ENCODE measurements around the gene NDE1. TPM values are rescaled to one million over a fixed set of nuclear protein-coding genes. Genes with fewer than 3 reads are reported as not detected.

The NDE1 gene
- total and polyA plus RNA-seq, 2 of the 4 experiments (the other 2 are of a cell fraction) = 22.7 to 29.2 TPM

- TF ChIP-seq NFE2L2 (IDR thresholded peaks at IDR 0.05; ENCODE audit: low read depth, low read length) = no peak
Observed at GRCh38 chr16:15714393-15715172, 64.5 kb downstream of the NDE1 start (continued).

GRCh38 chr16:15715221-15715620 is 65.2 kb downstream of the NDE1 start:
- Histone ChIP-seq H2AK5ac (ENCODE audit: low read depth, low read length) (no peak overlapping the region), H2BK20ac (ENCODE audit: low read depth, low read length) (no peak overlapping the region), H4K5ac (ENCODE audit: low read depth, low read length) (no peak overlapping the region), H3K4me3 (ENCODE audit: insufficient read depth, low read depth, low read length) (no peak overlapping the region), H2BK15ac (ENCODE audit: low read depth, low read length) (no peak overlapping the region), H3K23ac (ENCODE audit: low read depth, low read length) (no peak overlapping the region; the same call in 1 of the 2 replicates), H3K36me3 (ENCODE audit: control insufficient read depth, insufficient read depth, low read length) (peaks cover 9% of the 10 kb centered on the region; the same call in 1 of the 2 replicates), H3K9ac (ENCODE audit: low read depth, low read length) (no peak overlapping the region), H2BK120ac (ENCODE audit: low read depth, low read length) (no peak overlapping the region), H4K8ac (ENCODE audit: low read depth in 2 of 2, low read length in 2 of 2) (no peak overlapping the region), H2AK9ac (replicated peaks; ENCODE audit: low read depth, low read length, poor library complexity) (no peak overlapping the region), H3K27me3 (ENCODE audit: control insufficient read depth, insufficient read depth, low read length) (no peaks in the 10 kb centered on the region), H2BK5ac (ENCODE audit: low read depth, low read length, poor library complexity, severe bottlenecking) (no peak overlapping the region), H3K79me1 (ENCODE audit: low read depth in 1 of 2, low read length in 2 of 2) (no peaks in the 10 kb centered on the region; a peak in 1 of 4 replicates), H3K56ac (ENCODE audit: extremely low read depth, insufficient read depth, low read length) (no peak overlapping the region), H4K91ac (ENCODE audit: insufficient read depth, low read depth, low read length) (no peak overlapping the region), H4K20me1 (ENCODE audit: insufficient read depth, low read length) (no peaks in the 10 kb centered on the region; the same call in 1 of the 2 replicates), H2AFZ (replicated peaks; ENCODE audit: low read length, poor library complexity) (no peak overlapping the region), H3K14ac (replicated peaks; ENCODE audit: low read depth, low read length) (no peak overlapping the region), H3K4me1 (ENCODE audit: control insufficient read depth, insufficient read depth, low read length) (no peaks in the 10 kb centered on the region), H3K4ac (ENCODE audit: low read depth, low read length) (no peak overlapping the region), H3K27ac (ENCODE audit: insufficient read depth, low read length) (no peak overlapping the region), H3K18ac (ENCODE audit: low read depth, low read length) (no peak overlapping the region), H3K4me2 (ENCODE audit: low read depth, low read length) (no peak overlapping the region), H3K9me3 (ENCODE audit: control insufficient read depth, insufficient read depth, low read length) (no peaks in the 10 kb centered on the region), H3K9me1 (ENCODE audit: insufficient read depth, low read length) (peaks cover 4% of the 10 kb centered on the region; the same call in 1 of the 2 replicates)
- in situ Hi-C loops (cut with MboI; ENCODE audit: low sequenced_read_pairs) = no loop called here
- no TSS peak for BruUV-seq (replicated peaks)
- ChIA-PET CTCF (no interaction called here), POLR2A (ENCODE audit: unreplicated experiment) (no interaction called here)
- dilution Hi-C loops (cut with HindIII; ENCODE audit: low sequenced_read_pairs, unreplicated experiment) = no loop called here
- ATAC-seq (ENCODE audit: low read depth) (no peak), DNase-seq (no peak)
- intact Hi-C loops (cut with micrococcal nuclease) = no loop called here
- 83% methylated on average over 4 of the region's 5 CpGs; no CpG with 5 or more reads in 1 of the 2 experiments for WGBS, 2 experiments (ENCODE audit: extremely low coverage in 2 of 2, insufficient read length in 1 of 2)
- TF ChIP-seq BHLHE40 (IDR thresholded peaks at IDR 0.05; ENCODE audit: low read depth, low read length) = no peak
- TF ChIP-seq FOS (IDR thresholded peaks at IDR 0.05; ENCODE audit: low read depth, low read length) = no peak
- no peak for TF ChIP-seq MAZ (IDR thresholded peaks at IDR 0.05; ENCODE audit: borderline replicate concordance, low read depth, low read length)
- no peak for TF ChIP-seq MXI1 (IDR thresholded peaks at IDR 0.05; ENCODE audit: borderline replicate concordance, low read depth, low read length)
- no peak for TF ChIP-seq CEBPB (IDR thresholded peaks at IDR 0.05; ENCODE audit: low read depth, low read length)
- TF ChIP-seq RCOR1 (IDR thresholded peaks at IDR 0.05; ENCODE audit: insufficient replicate concordance, low read length) = no peak
- TF ChIP-seq NFE2L2 (IDR thresholded peaks at IDR 0.05; ENCODE audit: low read depth, low read length) = no peak
- TF ChIP-seq ELK1 (IDR thresholded peaks at IDR 0.05; ENCODE audit: borderline replicate concordance, low read depth, low read length) = no peak
- TF ChIP-seq USF2 (IDR thresholded peaks at IDR 0.05; ENCODE audit: low read depth, low read length) = no peak
- no peak for TF ChIP-seq CTCF (conservative IDR thresholded peaks at IDR 0.05; ENCODE audit: low read depth, low read length)
- TF ChIP-seq SMC3 (IDR thresholded peaks at IDR 0.05; ENCODE audit: low read depth, low read length) = no peak
- no peak for TF ChIP-seq RAD21 (IDR thresholded peaks at IDR 0.05; ENCODE audit: low read length)

All from IMR-90 (cell line).